Subcutaneous abdominal adipose tissue (tissue), 5 donors: ENCODE results near the gene FOXL2.
A peak's percentile ranks its signal among the peaks of the same experiment; 100 is the strongest.

Source experiments
- H3K27ac ChIP-seq: one replicate; pipeline ENCODE4 v1.7.0; 2013; ENCODE audit warnings: low read depth, mild to moderate bottlenecking, inconsistent platforms, low read length, moderate library complexity
- H3K27me3 ChIP-seq, 5 donors: one replicate each; pipeline ENCODE4 v1.7.0; 2013; ENCODE audit warnings: low read length in 5 of 5, inconsistent platforms in 1 of 5; ENCODE audit not compliant: control insufficient read depth in 5 of 5, insufficient read depth in 4 of 5
- H3K36me3 ChIP-seq, 5 donors: one replicate each; pipeline ENCODE4 v1.7.0; 2013; ENCODE audit warnings: low read length in 5 of 5; ENCODE audit not compliant: control insufficient read depth in 5 of 5, insufficient read depth in 5 of 5
- H3K4me1 ChIP-seq, 5 donors: one replicate each; pipeline ENCODE4 v1.7.0; 2013; ENCODE audit warnings: low read length in 5 of 5, mild to moderate bottlenecking in 3 of 5, moderate library complexity in 1 of 5; ENCODE audit not compliant: control insufficient read depth in 5 of 5, insufficient read depth in 5 of 5
- H3K4me3 ChIP-seq, 5 donors: one replicate each; pipeline ENCODE4 v1.7.0; 2013; ENCODE audit warnings: low read length in 5 of 5, low read depth in 1 of 5
- H3K9ac ChIP-seq, 5 donors: one replicate each; pipeline ENCODE4 v1.7.0; 2013; ENCODE audit warnings: low read length in 5 of 5, mild to moderate bottlenecking in 4 of 5, moderate library complexity in 3 of 5
- H3K9me3 ChIP-seq, 5 donors: one replicate each; pipeline ENCODE4 v1.7.0; 2013; ENCODE audit warnings: low read length in 5 of 5; ENCODE audit not compliant: control insufficient read depth in 5 of 5
- donor health status: healthy.
- donor health status: healthy.
- donor health status: healthy.
- donor health status: healthy.
- donor health status: healthy.

FOXL2 gene

GRCh38 chr3:138915503-138916498 is 31.1 kb downstream of the FOXL2 start:
- Histone ChIP-seq H3K27me3 (no peaks in the 10 kb centered on the region), H3K36me3 (no peaks in the 10 kb centered on the region), H3K9ac (peak overlapping the region; percentile 87 to 96 (median 94)), H3K27ac (peak overlapping the region; percentile 96), H3K9me3 (no peaks in the 10 kb centered on the region), H3K4me3 (peak overlapping the region; percentile 81 to 96 (median 90)), H3K4me1 (peaks cover 0 to 14% (median 11%) of the 10 kb centered on the region in 5 donors)

- Histone ChIP-seq H3K9ac (peak overlapping the region; percentile 39 to 77 (median 65)), H3K4me3 (peak overlapping the region; percentile 81 to 96 (median 90)), H3K36me3 (no peaks in the 10 kb centered on the region), H3K9me3 (no peaks in the 10 kb centered on the region), H3K4me1 (peaks cover 0 to 14% (median 11%) of the 10 kb centered on the region in 5 donors), H3K27me3 (no peaks in the 10 kb centered on the region), H3K27ac (peak overlapping the region; percentile 96)
Observed at GRCh38 chr3:138914870-138915502, 32.0 kb downstream of the FOXL2 start.

- Histone ChIP-seq H3K9ac (no peak overlapping the region), H3K36me3 (no peaks in the 10 kb centered on the region), H3K27ac (no peak overlapping the region), H3K4me1 (peaks cover 0 to 20% (median 11%) of the 10 kb centered on the region in 5 donors), H3K9me3 (no peaks in the 10 kb centered on the region), H3K4me3 (no peak overlapping the region), H3K27me3 (no peaks in the 10 kb centered on the region)
Observed at GRCh38 chr3:138913766-138914165, 33.2 kb downstream of the FOXL2 start.

GRCh38 chr3:138912237-138912636 is 34.7 kb downstream of the FOXL2 start:
- Histone ChIP-seq H3K36me3 (no peaks in the 10 kb centered on the region), H3K4me3 (no peak overlapping the region), H3K27me3 (no peaks in the 10 kb centered on the region), H3K27ac (no peak overlapping the region), H3K9ac (no peak overlapping the region), H3K9me3 (no peaks in the 10 kb centered on the region), H3K4me1 (peaks cover 0 to 20% (median 11%) of the 10 kb centered on the region in 5 donors)

- H3K27ac ChIP-seq, result no peak overlapping the region
- no peaks in the 10 kb centered on the region for H3K36me3 ChIP-seq
- no peaks in the 10 kb centered on the region for H3K9me3 ChIP-seq
- no peaks in the 10 kb centered on the region for H3K27me3 ChIP-seq
- H3K4me1 ChIP-seq, result peaks cover 0 to 18% (median 11%) of the 10 kb centered on the region in 5 donors
- no peak overlapping the region for H3K9ac ChIP-seq
- no peak overlapping the region for H3K4me3 ChIP-seq
Observed at GRCh38 chr3:138911621-138912020, 35.3 kb downstream of the FOXL2 start.

- no peak overlapping the region for H3K27ac ChIP-seq
- no peaks in the 10 kb centered on the region for H3K27me3 ChIP-seq
- H3K9me3 ChIP-seq, result no peaks in the 10 kb centered on the region
- peaks cover 0 to 10% (median 4%) of the 10 kb centered on the region in 5 donors for H3K4me1 ChIP-seq
- no peaks in the 10 kb centered on the region for H3K36me3 ChIP-seq
- H3K4me3 ChIP-seq, result no peak overlapping the region
- no peak overlapping the region for H3K9ac ChIP-seq
Observed at GRCh38 chr3:138909904-138910303, 37.0 kb downstream of the FOXL2 start.

- Histone ChIP-seq H3K9ac (no peak overlapping the region), H3K9me3 (no peaks in the 10 kb centered on the region), H3K27ac (no peak overlapping the region), H3K4me3 (no peak overlapping the region), H3K4me1 (peaks cover 0 to 6% (median 0%) of the 10 kb centered on the region in 5 donors), H3K27me3 (no peaks in the 10 kb centered on the region), H3K36me3 (no peaks in the 10 kb centered on the region)
Observed at GRCh38 chr3:138908846-138909245, 38.1 kb downstream of the FOXL2 start.

- Histone ChIP-seq H3K27me3 (no peaks in the 10 kb centered on the region), H3K27ac (no peak overlapping the region), H3K4me1 (peaks cover 0 to 6% (median 0%) of the 10 kb centered on the region in 5 donors), H3K4me3 (no peak overlapping the region), H3K9ac (no peak overlapping the region), H3K9me3 (no peaks in the 10 kb centered on the region), H3K36me3 (no peaks in the 10 kb centered on the region)
Observed at GRCh38 chr3:138907539-138907938, 39.4 kb downstream of the FOXL2 start.

- no peaks in the 10 kb centered on the region for H3K27me3 ChIP-seq
- H3K4me3 ChIP-seq, result no peak overlapping the region
- H3K27ac ChIP-seq, result no peak overlapping the region
- H3K9me3 ChIP-seq, result peaks cover 0 to 4% (median 0%) of the 10 kb centered on the region in 5 donors
- H3K4me1 ChIP-seq, result peaks cover 4 to 30% (median 27%) of the 10 kb centered on the region in 5 donors
- no peak overlapping the region for H3K9ac ChIP-seq
- H3K36me3 ChIP-seq, result no peaks in the 10 kb centered on the region
Observed at GRCh38 chr3:138902171-138902570, 44.8 kb downstream of the FOXL2 start.

- no peaks in the 10 kb centered on the region for H3K27me3 ChIP-seq
- H3K36me3 ChIP-seq, result no peaks in the 10 kb centered on the region
- no peak overlapping the region for H3K9ac ChIP-seq
- H3K4me1 ChIP-seq, result peaks cover 4 to 30% (median 27%) of the 10 kb centered on the region in 5 donors
- no peak overlapping the region for H3K4me3 ChIP-seq
- no peak overlapping the region for H3K27ac ChIP-seq
- H3K9me3 ChIP-seq, result peaks cover 0 to 4% (median 0%) of the 10 kb centered on the region in 5 donors
Observed at GRCh38 chr3:138901567-138901966, 45.4 kb downstream of the FOXL2 start.
